Measurements from ENCODE around the gene ZNF205. TPM values are rescaled to one million over a fixed set of nuclear protein-coding genes. Genes with fewer than 3 reads are reported as not detected.

Gene ZNF205
- total RNA-seq, 1 donor from 2014 or later = 25.1 TPM

DNA sequence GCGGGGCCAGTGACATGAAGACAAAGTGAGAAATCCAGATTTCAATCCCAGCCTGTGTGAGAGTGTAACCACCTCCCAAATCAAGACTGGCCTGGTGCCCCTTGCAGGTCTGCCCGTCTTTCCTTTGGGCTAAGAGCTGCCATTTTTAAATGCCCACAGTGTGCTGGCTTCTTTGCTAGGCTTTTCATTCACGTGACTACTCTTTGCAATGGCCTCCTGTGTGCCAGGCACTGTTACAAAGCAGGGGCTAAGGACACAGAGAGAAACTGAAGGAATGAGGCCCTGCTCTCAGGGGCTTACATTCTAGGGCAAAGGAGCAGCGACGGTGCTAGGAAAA lies 13.0 kb upstream of the ZNF205 start:
- DNase-seq (ENCODE audit: low read depth) = no peak
- Histone ChIP-seq H3K27me3 (ENCODE audit: control insufficient read depth, insufficient read depth, low read length) (peaks cover 12% of the 10 kb centered on the region), H3K4me3 (ENCODE audit: low read depth, low read length) (no peak overlapping the region), H3K36me3 (ENCODE audit: control insufficient read depth, insufficient read depth, low read length) (no peaks in the 10 kb centered on the region)
- TF ChIP-seq, protein P1, sequence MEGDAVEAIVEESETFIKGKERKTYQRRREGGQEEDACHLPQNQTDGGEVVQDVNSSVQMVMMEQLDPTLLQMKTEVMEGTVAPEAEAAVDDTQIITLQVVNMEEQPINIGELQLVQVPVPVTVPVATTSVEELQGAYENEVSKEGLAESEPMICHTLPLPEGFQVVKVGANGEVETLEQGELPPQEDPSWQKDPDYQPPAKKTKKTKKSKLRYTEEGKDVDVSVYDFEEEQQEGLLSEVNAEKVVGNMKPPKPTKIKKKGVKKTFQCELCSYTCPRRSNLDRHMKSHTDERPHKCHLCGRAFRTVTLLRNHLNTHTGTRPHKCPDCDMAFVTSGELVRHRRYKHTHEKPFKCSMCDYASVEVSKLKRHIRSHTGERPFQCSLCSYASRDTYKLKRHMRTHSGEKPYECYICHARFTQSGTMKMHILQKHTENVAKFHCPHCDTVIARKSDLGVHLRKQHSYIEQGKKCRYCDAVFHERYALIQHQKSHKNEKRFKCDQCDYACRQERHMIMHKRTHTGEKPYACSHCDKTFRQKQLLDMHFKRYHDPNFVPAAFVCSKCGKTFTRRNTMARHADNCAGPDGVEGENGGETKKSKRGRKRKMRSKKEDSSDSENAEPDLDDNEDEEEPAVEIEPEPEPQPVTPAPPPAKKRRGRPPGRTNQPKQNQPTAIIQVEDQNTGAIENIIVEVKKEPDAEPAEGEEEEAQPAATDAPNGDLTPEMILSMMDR (IDR thresholded peaks at IDR 0.05; ENCODE audit: insufficient read depth, low read length, poor library complexity, severe bottlenecking) = no peak

DNA sequence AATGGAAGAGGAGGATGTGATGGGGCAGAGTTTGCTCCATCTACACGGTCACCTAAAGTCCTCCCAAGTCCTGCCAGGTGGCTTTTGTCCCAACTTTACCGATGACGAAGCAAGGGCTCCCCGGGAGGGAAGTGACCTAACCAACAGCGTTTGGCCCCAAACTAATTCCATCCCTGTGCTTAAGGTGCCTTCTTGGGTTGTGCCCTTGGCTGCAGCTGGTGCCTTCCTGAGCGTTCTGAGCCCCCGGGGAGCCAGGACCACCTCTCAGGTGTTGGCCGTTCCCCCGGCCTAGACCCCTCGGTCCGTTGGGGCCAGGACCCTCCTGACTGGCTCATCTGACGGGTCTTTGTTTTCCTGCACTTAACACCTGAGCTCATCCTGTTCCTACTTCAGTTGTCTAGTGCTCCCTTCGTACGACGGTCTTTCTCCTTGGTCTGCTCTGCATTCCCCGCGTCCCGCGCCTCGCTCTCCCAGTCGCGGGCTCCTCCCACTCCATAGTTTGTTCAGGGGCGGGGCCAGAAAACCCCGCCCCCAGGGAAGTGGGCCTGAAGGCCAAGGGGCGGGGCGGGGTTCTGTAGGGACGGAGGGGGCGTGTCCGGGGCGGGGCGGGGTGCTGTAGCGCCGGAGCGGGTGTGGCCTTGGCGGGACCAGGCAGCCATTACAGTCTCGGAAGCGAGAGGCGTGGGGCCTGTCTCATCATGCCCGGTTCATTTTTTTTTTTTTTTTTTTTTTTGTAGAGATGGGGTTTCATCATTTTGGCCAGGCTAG lies 12.5 kb upstream of the ZNF205 start:
- no peak overlapping the region for H3K4me3 ChIP-seq (ENCODE audit: low read depth, low read length)
- no peaks in the 10 kb centered on the region for H3K36me3 ChIP-seq (ENCODE audit: control insufficient read depth, insufficient read depth, low read length)
- TF ChIP-seq, protein P1 (IDR thresholded peaks at IDR 0.05; ENCODE audit: insufficient read depth, low read length, poor library complexity, severe bottlenecking) = no peak
- H3K27me3 ChIP-seq (ENCODE audit: control insufficient read depth, insufficient read depth, low read length) = peaks cover 12% of the 10 kb centered on the region
- no peak for DNase-seq (ENCODE audit: low read depth)

DNA sequence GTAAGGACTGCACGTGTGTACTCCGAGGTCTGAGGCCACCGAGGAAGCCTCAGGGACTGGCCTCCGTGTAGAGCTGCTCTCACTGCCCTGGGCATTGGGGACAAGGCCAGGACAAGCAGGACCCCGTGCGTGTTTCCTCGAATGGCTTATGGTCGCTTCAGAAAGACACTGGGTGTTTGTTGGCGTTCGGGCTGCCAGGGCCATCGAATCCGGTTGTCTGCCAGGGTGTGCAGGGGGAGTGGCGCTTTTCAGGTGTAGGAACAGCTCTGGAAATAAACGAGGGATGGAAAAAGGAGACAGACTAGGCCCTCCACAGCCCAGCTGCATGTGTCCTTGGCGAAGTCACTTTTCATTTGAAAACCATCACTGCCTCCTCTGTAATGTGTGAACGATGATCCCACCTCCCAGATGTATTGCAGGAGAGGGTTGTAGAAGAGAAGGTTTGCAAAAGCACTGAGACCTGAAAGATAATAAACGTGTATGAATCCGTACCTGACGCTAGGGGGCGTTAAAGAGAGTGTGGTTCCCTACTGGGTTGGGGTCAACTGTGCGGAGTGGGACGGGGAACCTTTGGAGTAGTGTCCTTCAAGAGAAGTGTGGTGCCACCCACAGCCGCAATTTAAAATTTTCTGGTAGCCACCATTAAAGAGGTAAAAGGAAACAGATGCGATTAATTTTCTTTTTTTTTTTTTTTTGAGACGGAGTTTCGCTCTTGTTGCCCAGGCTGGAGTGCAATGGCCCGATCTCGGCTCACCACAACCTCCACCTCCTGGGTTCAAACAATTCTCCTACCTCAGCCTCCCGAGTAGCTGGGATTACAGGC lies 11.2 kb upstream of the ZNF205 start:
- no peak for DNase-seq (ENCODE audit: low read depth)
- Histone ChIP-seq H3K27me3 (ENCODE audit: control insufficient read depth, insufficient read depth, low read length) (peaks cover 12% of the 10 kb centered on the region), H3K4me3 (ENCODE audit: low read depth, low read length) (no peak overlapping the region), H3K36me3 (ENCODE audit: control insufficient read depth, insufficient read depth, low read length) (no peaks in the 10 kb centered on the region)
- TF ChIP-seq, protein P1 (IDR thresholded peaks at IDR 0.05; ENCODE audit: insufficient read depth, low read length, poor library complexity, severe bottlenecking) = peak; percentile 61

DNA sequence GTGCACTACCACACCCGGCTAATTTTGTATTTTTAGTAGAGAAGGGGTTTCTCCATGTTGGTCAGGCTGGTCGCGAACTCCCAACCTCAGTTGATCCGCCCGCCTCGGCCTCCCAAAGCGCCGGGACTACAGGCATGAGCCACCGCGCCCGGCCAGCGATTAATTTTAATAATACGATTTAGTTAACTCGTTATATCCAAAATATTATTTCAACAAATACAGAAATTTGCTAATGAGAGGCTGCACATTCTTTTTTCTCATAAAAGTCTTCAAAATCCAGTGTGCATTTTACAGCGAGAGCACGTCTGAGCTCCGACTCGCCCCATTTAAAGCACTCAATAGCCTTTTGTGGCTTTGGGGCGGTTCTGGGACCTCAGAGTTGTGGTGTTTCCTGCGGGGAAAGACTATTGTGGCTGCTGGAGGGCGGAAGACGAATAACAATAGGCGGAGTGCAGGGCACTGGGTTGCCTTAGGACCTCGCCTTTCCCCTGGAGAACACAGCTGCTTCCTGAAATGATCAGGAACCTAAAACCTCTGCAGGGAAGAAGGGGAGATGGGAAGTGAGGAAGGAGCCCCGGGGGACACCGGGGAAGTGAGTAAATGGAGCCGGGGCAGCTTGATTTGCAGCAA lies 10.4 kb upstream of the ZNF205 start:
- TF ChIP-seq, protein P1 (IDR thresholded peaks at IDR 0.05; ENCODE audit: insufficient read depth, low read length, poor library complexity, severe bottlenecking) = no peak
- H3K27me3 ChIP-seq (ENCODE audit: control insufficient read depth, insufficient read depth, low read length) = peaks cover 12% of the 10 kb centered on the region
- H3K36me3 ChIP-seq (ENCODE audit: control insufficient read depth, insufficient read depth, low read length) = no peaks in the 10 kb centered on the region
- DNase-seq (ENCODE audit: low read depth) = no peak
- H3K4me3 ChIP-seq (ENCODE audit: low read depth, low read length) = no peak overlapping the region

DNA sequence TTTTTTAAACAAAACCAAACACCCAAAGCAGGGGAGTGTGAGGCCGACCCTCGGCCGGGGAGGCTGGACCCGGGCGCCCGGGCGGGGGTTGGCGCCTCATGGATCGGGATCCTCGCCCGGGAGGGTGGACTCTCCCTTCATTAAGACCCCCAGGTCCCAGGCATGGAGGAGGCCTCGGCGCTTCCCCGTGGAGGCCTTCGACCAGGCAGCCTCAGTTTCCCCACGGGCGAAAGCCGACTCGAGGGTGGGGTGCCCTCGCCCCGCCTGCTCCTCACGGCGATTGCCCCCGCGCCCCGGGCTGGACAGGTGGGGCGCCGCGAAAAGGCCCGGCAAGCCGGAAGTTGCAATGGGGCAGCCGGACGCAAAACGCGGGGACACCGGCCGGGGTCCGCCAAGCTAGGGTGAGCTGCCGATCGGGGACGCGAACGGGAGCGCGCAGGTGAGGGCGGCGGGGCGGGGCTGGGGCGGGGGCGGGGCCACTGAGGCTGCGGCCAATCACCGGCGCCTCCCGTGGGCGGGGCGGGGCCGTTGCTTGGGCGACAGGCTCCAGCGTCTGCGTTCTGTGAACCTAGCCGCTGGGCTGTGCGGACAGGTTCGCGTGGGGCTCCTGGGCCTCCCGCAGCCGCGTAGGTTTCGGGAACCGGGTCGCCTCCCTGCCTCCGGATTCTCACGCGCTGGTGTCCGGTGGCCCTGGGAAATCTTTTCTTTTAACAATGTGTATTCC lies 6.0 kb upstream of the ZNF205 start:
- no peaks in the 10 kb centered on the region for H3K36me3 ChIP-seq (ENCODE audit: control insufficient read depth, insufficient read depth, low read length)
- H3K27me3 ChIP-seq (ENCODE audit: control insufficient read depth, insufficient read depth, low read length) = no peaks in the 10 kb centered on the region
- TF ChIP-seq, protein P1 (IDR thresholded peaks at IDR 0.05; ENCODE audit: insufficient read depth, low read length, poor library complexity, severe bottlenecking) = no peak
- DNase-seq (ENCODE audit: low read depth) = peak; percentile 34
- H3K4me3 ChIP-seq (ENCODE audit: low read depth, low read length) = peak overlapping the region; percentile 59

Data from kidney epithelial cell (primary cell).